ENCODE measurements around the gene SLC13A4.
"Not testable (repeated sequence)": the region's sequence is repeated elsewhere in the genome, so short reads cannot be mapped to it uniquely, and the experiment has no call there.

Gene SLC13A4, protein sequence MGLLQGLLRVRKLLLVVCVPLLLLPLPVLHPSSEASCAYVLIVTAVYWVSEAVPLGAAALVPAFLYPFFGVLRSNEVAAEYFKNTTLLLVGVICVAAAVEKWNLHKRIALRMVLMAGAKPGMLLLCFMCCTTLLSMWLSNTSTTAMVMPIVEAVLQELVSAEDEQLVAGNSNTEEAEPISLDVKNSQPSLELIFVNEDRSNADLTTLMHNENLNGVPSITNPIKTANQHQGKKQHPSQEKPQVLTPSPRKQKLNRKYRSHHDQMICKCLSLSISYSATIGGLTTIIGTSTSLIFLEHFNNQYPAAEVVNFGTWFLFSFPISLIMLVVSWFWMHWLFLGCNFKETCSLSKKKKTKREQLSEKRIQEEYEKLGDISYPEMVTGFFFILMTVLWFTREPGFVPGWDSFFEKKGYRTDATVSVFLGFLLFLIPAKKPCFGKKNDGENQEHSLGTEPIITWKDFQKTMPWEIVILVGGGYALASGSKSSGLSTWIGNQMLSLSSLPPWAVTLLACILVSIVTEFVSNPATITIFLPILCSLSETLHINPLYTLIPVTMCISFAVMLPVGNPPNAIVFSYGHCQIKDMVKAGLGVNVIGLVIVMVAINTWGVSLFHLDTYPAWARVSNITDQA

DNA sequence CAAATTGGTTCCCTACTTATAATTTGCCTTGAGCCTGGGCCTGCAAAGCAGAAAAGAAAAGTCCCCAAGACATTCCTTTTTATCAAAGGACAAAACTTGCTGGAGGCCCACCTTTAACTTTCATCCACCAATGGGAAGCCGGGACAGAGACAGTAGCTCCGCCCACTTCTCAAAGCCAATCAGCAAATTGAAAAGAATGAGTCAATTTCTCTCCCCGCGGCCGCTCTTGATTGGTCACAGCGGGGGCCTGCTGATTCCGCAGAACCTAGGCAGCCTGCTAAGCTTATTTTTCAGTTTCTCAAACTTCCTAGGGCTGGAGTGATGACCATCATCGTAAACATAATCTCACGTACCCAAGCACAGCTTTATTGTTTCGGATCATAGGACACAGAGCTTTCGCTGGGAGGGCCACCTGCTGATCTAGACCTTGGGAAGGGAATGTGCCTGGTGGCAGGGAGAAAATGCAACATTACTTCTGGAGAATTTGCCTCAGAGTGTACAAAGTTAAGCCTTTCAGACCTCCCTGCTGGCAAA lies at the start of gene SLC13A4:
TSS of gene SLC13A4 (minus strand) at position 51 of the 534 bp plus-strand sequence. CDS start 690 bp downstream, outside the sequence.
- ATAC-seq (ENCODE audit: insufficient read depth, low read depth) (no peak), DNase-seq (no peak)
- no peaks in the 10 kb centered on the region for H3K9me3 ChIP-seq (ENCODE audit: insufficient read depth, low read length, severe bottlenecking)
- H3K27ac ChIP-seq (ENCODE audit: low read length): no peak within 1 kb of the TSS
- TF ChIP-seq EZH2 (IDR thresholded peaks at IDR 0.05; ENCODE audit: borderline replicate concordance, low read depth, low read length, severe bottlenecking): no peak
- TF ChIP-seq, protein P1, sequence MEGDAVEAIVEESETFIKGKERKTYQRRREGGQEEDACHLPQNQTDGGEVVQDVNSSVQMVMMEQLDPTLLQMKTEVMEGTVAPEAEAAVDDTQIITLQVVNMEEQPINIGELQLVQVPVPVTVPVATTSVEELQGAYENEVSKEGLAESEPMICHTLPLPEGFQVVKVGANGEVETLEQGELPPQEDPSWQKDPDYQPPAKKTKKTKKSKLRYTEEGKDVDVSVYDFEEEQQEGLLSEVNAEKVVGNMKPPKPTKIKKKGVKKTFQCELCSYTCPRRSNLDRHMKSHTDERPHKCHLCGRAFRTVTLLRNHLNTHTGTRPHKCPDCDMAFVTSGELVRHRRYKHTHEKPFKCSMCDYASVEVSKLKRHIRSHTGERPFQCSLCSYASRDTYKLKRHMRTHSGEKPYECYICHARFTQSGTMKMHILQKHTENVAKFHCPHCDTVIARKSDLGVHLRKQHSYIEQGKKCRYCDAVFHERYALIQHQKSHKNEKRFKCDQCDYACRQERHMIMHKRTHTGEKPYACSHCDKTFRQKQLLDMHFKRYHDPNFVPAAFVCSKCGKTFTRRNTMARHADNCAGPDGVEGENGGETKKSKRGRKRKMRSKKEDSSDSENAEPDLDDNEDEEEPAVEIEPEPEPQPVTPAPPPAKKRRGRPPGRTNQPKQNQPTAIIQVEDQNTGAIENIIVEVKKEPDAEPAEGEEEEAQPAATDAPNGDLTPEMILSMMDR (IDR thresholded peaks at IDR 0.05; ENCODE audit: borderline replicate concordance, extremely low read depth, low read length, poor library complexity, severe bottlenecking): no peak
- H2AFZ ChIP-seq (ENCODE audit: low read depth, low read length): no peak within 1 kb of the TSS
- H3K4me2 ChIP-seq (ENCODE audit: insufficient read depth, low read length): no peak within 1 kb of the TSS
- no peaks in the 10 kb centered on the region for H4K20me1 ChIP-seq (ENCODE audit: insufficient read depth, low read length)
- H3K4me1 ChIP-seq (ENCODE audit: insufficient read depth, low read length): no peaks in the 10 kb centered on the region
- H3K4me3 ChIP-seq (ENCODE audit: low read depth in 1 of 2, low read length in 2 of 2): no peak within 1 kb of the TSS
- H3K79me2 ChIP-seq (ENCODE audit: insufficient read depth, low read length): no peaks in the 10 kb centered on the region
- no peaks in the 10 kb centered on the region for H3K27me3 ChIP-seq (ENCODE audit: insufficient read depth, low read length, poor library complexity)
- no peak within 1 kb of the TSS for H3K9ac ChIP-seq (ENCODE audit: low read depth, low read length)
- no peaks in the 10 kb centered on the region for H3K36me3 ChIP-seq (ENCODE audit: insufficient read depth, low read length)

DNA sequence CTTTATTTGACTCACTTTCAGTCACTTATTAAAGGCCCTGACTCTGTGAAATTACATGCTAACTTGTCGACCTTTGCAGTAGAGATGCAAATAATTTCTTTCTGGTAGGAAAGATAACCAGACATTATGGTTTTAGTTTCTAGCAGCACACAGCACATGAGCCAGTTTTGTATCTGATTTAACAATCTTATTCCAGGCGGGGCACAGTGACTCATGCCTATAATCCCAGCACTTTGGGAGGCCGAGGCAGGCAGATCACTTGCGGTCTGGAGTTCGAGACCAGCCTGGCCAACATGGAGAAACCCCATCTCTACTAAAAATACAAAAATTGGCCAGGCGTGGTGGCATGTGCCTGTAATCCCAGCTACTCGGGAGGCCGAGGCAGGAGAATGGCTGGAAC lies 47.9 kb upstream of the SLC13A4 start:
- not testable (repeated sequence) for H3K9ac ChIP-seq (ENCODE audit: low read depth, low read length); H3K4me3 ChIP-seq (ENCODE audit: low read depth in 1 of 2, low read length in 2 of 2); H3K4me2 ChIP-seq (ENCODE audit: insufficient read depth, low read length); H4K20me1 ChIP-seq (ENCODE audit: insufficient read depth, low read length); H3K9me3 ChIP-seq (ENCODE audit: insufficient read depth, low read length, severe bottlenecking); ATAC-seq (ENCODE audit: insufficient read depth, low read depth); H3K79me2 ChIP-seq (ENCODE audit: insufficient read depth, low read length); DNase-seq; H3K27ac ChIP-seq (ENCODE audit: low read length); H3K36me3 ChIP-seq (ENCODE audit: insufficient read depth, low read length); H2AFZ ChIP-seq (ENCODE audit: low read depth, low read length); H3K27me3 ChIP-seq (ENCODE audit: insufficient read depth, low read length, poor library complexity)
- peaks cover 31% of the 10 kb centered on the region for H3K4me1 ChIP-seq (ENCODE audit: insufficient read depth, low read length)

DNA sequence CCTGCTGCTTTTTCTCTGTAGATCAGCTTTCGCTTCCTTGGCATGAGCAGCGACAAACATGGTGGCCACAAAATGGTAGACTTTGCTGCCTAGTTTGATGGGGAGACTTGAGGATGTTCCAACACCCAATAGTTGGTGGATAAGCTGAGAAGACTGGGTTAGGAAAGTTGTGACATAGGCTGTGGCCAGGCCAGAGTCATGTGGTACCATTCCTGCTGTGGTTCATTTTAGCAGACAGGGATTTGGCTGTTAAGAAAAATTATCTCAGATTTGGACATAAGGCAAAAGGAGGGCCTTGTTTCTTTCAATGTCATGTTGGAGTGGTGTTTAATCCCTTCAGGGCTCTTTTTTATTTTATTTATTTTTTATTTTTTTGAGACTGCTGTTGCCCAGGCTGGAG lies 47.2 kb upstream of the SLC13A4 start:
- H2AFZ ChIP-seq (ENCODE audit: low read depth, low read length): no peak overlapping the region
- no peaks in the 10 kb centered on the region for H3K36me3 ChIP-seq (ENCODE audit: insufficient read depth, low read length)
- H3K4me1 ChIP-seq (ENCODE audit: insufficient read depth, low read length): peaks cover 31% of the 10 kb centered on the region
- no peaks in the 10 kb centered on the region for H4K20me1 ChIP-seq (ENCODE audit: insufficient read depth, low read length)
- H3K27me3 ChIP-seq (ENCODE audit: insufficient read depth, low read length, poor library complexity): peaks cover 2% of the 10 kb centered on the region
- ATAC-seq (ENCODE audit: insufficient read depth, low read depth) (no peak), DNase-seq (no peak)
- H3K4me3 ChIP-seq (ENCODE audit: low read depth in 1 of 2, low read length in 2 of 2): no peak overlapping the region
- TF ChIP-seq, protein P1 (IDR thresholded peaks at IDR 0.05; ENCODE audit: borderline replicate concordance, extremely low read depth, low read length, poor library complexity, severe bottlenecking): no peak
- no peak for TF ChIP-seq EZH2 (IDR thresholded peaks at IDR 0.05; ENCODE audit: borderline replicate concordance, low read depth, low read length, severe bottlenecking)
- no peak overlapping the region for H3K9ac ChIP-seq (ENCODE audit: low read depth, low read length)
- no peaks in the 10 kb centered on the region for H3K9me3 ChIP-seq (ENCODE audit: insufficient read depth, low read length, severe bottlenecking)
- no peaks in the 10 kb centered on the region for H3K79me2 ChIP-seq (ENCODE audit: insufficient read depth, low read length)
- no peak overlapping the region for H3K4me2 ChIP-seq (ENCODE audit: insufficient read depth, low read length)
- no peak overlapping the region for H3K27ac ChIP-seq (ENCODE audit: low read length)

DNA sequence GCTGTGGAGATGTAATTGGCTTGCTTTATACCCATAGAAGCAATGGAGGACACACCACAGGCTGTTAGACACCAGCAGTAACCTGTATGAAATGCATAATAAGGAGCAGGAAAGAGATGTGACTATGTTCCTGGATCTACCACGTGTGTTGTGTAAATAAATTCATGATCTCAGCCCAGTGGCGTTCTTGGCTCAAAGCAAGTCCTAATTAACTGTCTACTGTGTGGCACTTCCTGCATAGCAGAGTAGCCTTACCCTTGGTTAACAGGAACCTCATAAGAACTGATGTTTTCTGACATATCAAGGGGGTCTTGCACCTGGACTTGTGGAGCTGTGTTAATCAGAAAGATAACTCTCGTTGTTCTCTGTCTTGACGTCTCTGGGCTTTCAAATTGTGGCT lies 46.3 kb upstream of the SLC13A4 start:
- Histone ChIP-seq H3K9me3 (ENCODE audit: insufficient read depth, low read length, severe bottlenecking) (no peaks in the 10 kb centered on the region), H3K27ac (ENCODE audit: low read length) (no peak overlapping the region), H3K9ac (ENCODE audit: low read depth, low read length) (no peak overlapping the region), H3K4me1 (ENCODE audit: insufficient read depth, low read length) (peaks cover 31% of the 10 kb centered on the region), H3K4me2 (ENCODE audit: insufficient read depth, low read length) (no peak overlapping the region), H3K4me3 (ENCODE audit: low read depth in 1 of 2, low read length in 2 of 2) (no peak overlapping the region), H3K79me2 (ENCODE audit: insufficient read depth, low read length) (no peaks in the 10 kb centered on the region), H2AFZ (ENCODE audit: low read depth, low read length) (peak overlapping the region; percentile 42; the same call in 1 of the 2 replicates), H3K36me3 (ENCODE audit: insufficient read depth, low read length) (no peaks in the 10 kb centered on the region), H3K27me3 (ENCODE audit: insufficient read depth, low read length, poor library complexity) (peaks cover 2% of the 10 kb centered on the region), H4K20me1 (ENCODE audit: insufficient read depth, low read length) (no peaks in the 10 kb centered on the region)
- TF ChIP-seq, protein P1 (IDR thresholded peaks at IDR 0.05; ENCODE audit: borderline replicate concordance, extremely low read depth, low read length, poor library complexity, severe bottlenecking): no peak
- no peak for TF ChIP-seq EZH2 (IDR thresholded peaks at IDR 0.05; ENCODE audit: borderline replicate concordance, low read depth, low read length, severe bottlenecking)
- no peak for ATAC-seq (ENCODE audit: insufficient read depth, low read depth)
- DNase-seq: no peak

Data from DND-41 (cell line).